Liver (tissue), 9 donors: ENCODE data around the gene CENPT. TPM values are rescaled to one million over a fixed set of nuclear protein-coding genes. Genes with fewer than 3 reads are reported as not detected.

Experiments used
- DNase-seq: peaks from one replicate; pipeline ENCODE4 v3.0.0-alpha.2; 2017; ENCODE audit warnings: low spot score
- H3K27ac ChIP-seq, 2 donors: one replicate each; pipeline ENCODE4 v1.7.0; 2013; ENCODE audit warnings: inconsistent platforms in 2 of 2, low read length in 2 of 2, control low read depth in 1 of 2, low read depth in 1 of 2, mild to moderate bottlenecking in 1 of 2
- H3K27me3 ChIP-seq, 4 donors: one replicate each; pipeline versions ENCODE4 v1.6.1 to v1.7.0; 2013; ENCODE audit warnings: low read length in 3 of 4, inconsistent platforms in 1 of 4, mild to moderate bottlenecking in 1 of 4, moderate library complexity in 1 of 4; ENCODE audit not compliant: control insufficient read depth in 4 of 4, insufficient read depth in 4 of 4
- H3K36me3 ChIP-seq, 4 donors: one replicate each; pipeline versions ENCODE4 v1.6.1 to v1.7.0; 2013; ENCODE audit warnings: low read length in 3 of 4, mild to moderate bottlenecking in 3 of 4, low read depth in 1 of 4, moderate library complexity in 1 of 4; ENCODE audit not compliant: control insufficient read depth in 4 of 4, insufficient read depth in 3 of 4
- H3K4me1 ChIP-seq, 4 donors: one replicate each; pipeline versions ENCODE4 v1.6.1 to v1.7.0; 2013; ENCODE audit warnings: low read length in 3 of 4, mild to moderate bottlenecking in 3 of 4, moderate library complexity in 1 of 4; ENCODE audit not compliant: control insufficient read depth in 4 of 4, insufficient read depth in 4 of 4
- H3K4me3 ChIP-seq, 3 donors: one replicate each; pipeline versions ENCODE4 v1.6.1 to v1.7.0; 2013; ENCODE audit warnings: low read length in 3 of 3, control low read depth in 1 of 3, low read depth in 1 of 3, mild to moderate bottlenecking in 1 of 3
- H3K9ac ChIP-seq, 2 donors: one replicate each; pipeline ENCODE4 v1.7.0; 2013; ENCODE audit warnings: low read length in 2 of 2, mild to moderate bottlenecking in 2 of 2, moderate library complexity in 2 of 2, control low read depth in 1 of 2, low read depth in 1 of 2
- H3K9me3 ChIP-seq, 4 donors: one replicate each; pipeline versions ENCODE4 v1.6.1 to v1.7.0; 2013; ENCODE audit warnings: low read length in 3 of 4; ENCODE audit not compliant: control insufficient read depth in 4 of 4
- ATF3 ChIP-seq: IDR thresholded peaks from 2 replicates; pipeline ENCODE4 v1.6.1; 2016; ENCODE audit warnings: antibody characterized with exemption
- CTCF ChIP-seq: fragments of 150-350 bp; IDR thresholded peaks from 2 replicates; pipeline ENCODE4 v1.5.1; 2017; ENCODE audit warnings: improper control_type of control experiment, low read depth, low read length; ENCODE audit not compliant: missing input control
- EGR1 ChIP-seq, 2 donors: IDR thresholded peaks; 2 replicates each; pipeline ENCODE4 v1.6.1; 2016 to 2018; ENCODE audit warnings: antibody characterized with exemption in 2 of 2, low read depth in 2 of 2
- FOXA2 ChIP-seq: IDR thresholded peaks from 2 replicates; pipeline ENCODE4 v1.6.1; 2016; ENCODE audit warnings: antibody characterized with exemption
- GABPA ChIP-seq, 2 donors: IDR thresholded peaks in 1 of 2; conservative IDR thresholded peaks in 1 of 2; 2 replicates each; pipeline ENCODE4 v1.6.1; 2016; ENCODE audit warnings: antibody characterized with exemption in 2 of 2, mild to moderate bottlenecking in 1 of 2, moderate library complexity in 1 of 2
- HNF4A ChIP-seq, 2 donors: conservative IDR thresholded peaks; 2 replicates each; pipeline ENCODE4 v1.6.1; 2016; ENCODE audit warnings: antibody characterized with exemption in 2 of 2, mild to moderate bottlenecking in 2 of 2
- JUND ChIP-seq, 2 donors: IDR thresholded peaks; 2 replicates each; pipeline ENCODE4 v1.6.1; 2016; ENCODE audit warnings: antibody characterized with exemption in 2 of 2
- MAX ChIP-seq: IDR thresholded peaks from 2 replicates; pipeline ENCODE4 v1.6.1; 2016; ENCODE audit warnings: antibody characterized with exemption
- NR2F2 ChIP-seq: IDR thresholded peaks from 2 replicates; pipeline ENCODE4 v1.6.1; 2016; ENCODE audit warnings: antibody characterized with exemption
- REST ChIP-seq: IDR thresholded peaks from 2 replicates; pipeline ENCODE4 v1.6.1; 2016; ENCODE audit warnings: antibody characterized with exemption, mild to moderate bottlenecking
- RXRA ChIP-seq, 2 donors: IDR thresholded peaks; 2 replicates each; pipeline ENCODE4 v1.6.1; 2017 to 2018; ENCODE audit warnings: antibody characterized with exemption in 2 of 2, mild to moderate bottlenecking in 1 of 2
- SP1 ChIP-seq: IDR thresholded peaks from 2 replicates; pipeline ENCODE4 v1.6.1; 2018; ENCODE audit warnings: antibody characterized with exemption, mild to moderate bottlenecking
- TAF1 ChIP-seq: conservative IDR thresholded peaks from 2 replicates; pipeline ENCODE4 v1.6.1; 2016; ENCODE audit warnings: antibody characterized with exemption, mild to moderate bottlenecking
- YY1 ChIP-seq: IDR thresholded peaks from 2 replicates; pipeline ENCODE4 v1.6.1; 2016; ENCODE audit warnings: antibody characterized with exemption, mild to moderate bottlenecking
- ZBTB33 ChIP-seq: IDR thresholded peaks from 2 replicates; pipeline ENCODE4 v1.6.1; 2016; ENCODE audit warnings: antibody characterized with exemption
- WGBS: extraction: QIAGEN DNeasy Blood & Tissue Kit; methylation state at CpG from one replicate; pipeline ENCODE4 v1.1.7; 2013; 5-methylcytosine and 5-hydroxymethylcytosine counted together
- polyA plus RNA-seq, 2 donors: library from polyadenylated mRNA; stranded (reverse) in 1 of 2; unstranded in 1 of 2; fragments of 200-250 nt in 1 of 2; fragments of >200 nt in 1 of 2; fragmentation: Nextera tagmentation in 1 of 2; extraction: Ambion mirVana in 1 of 2; gene quantifications; one replicate each; pipeline versions ENCODE4 v1.2.1 to v1.2.3, GENCODE V29; 2013 to 2015
- total RNA-seq, 2 donors: library from RNA; depleted of rRNA; stranded (reverse); fragments of >200 nt; gene quantifications; one replicate each; pipeline ENCODE4 v1.2.3, GENCODE V29; 2014
- donor health status: healthy.
- donor health status: healthy.
- donor health status: healthy.
- donor health status: healthy.
- donor health status: healthy.

Gene CENPT
- total and polyA plus RNA-seq, 4 donors: 11.4 to 26.9 (median 19.3) TPM

- no peak for TF ChIP-seq RXRA (IDR thresholded peaks at IDR 0.05)
- no peak for TF ChIP-seq ZBTB33
- Histone ChIP-seq H3K27ac (peak overlapping the region; percentile 73 to 88), H3K36me3 (peaks cover 0 to 15% (median 7%) of the 10 kb centered on the region in 4 donors), H3K9ac (peak overlapping the region; percentile 71 to 89), H3K4me3 (peak overlapping the region; percentile 83 to 97 (median 85)), H3K9me3 (no peaks in the 10 kb centered on the region), H3K4me1 (peaks cover 7 to 41% (median 35%) of the 10 kb centered on the region in 4 donors), H3K27me3 (no peaks in the 10 kb centered on the region)
- peak; percentile 43 for DNase-seq
- under 1% methylated on average over 26 of the region's 26 CpGs for WGBS
Measured at GRCh38 chr16:67805718-67806427, 41.6 kb downstream of the CENPT start.

- no peaks in the 10 kb centered on the region for H3K9me3 ChIP-seq
- H3K4me1 ChIP-seq: peaks cover 7 to 47% (median 35%) of the 10 kb centered on the region in 4 donors
- TF ChIP-seq SP1: no peak
- TF ChIP-seq CTCF: no peak
- TF ChIP-seq REST: no peak
- TF ChIP-seq EGR1 (IDR thresholded peaks at IDR 0.05; ENCODE audit: low read depth in 2 of 2): no peak
- TF ChIP-seq GABPA (IDR thresholded peaks at IDR 0.05 in 1 of 2, conservative IDR thresholded peaks at IDR 0.05 in 1 of 2): no peak
- TF ChIP-seq NR2F2: no peak
- TF ChIP-seq ATF3: no peak
- TF ChIP-seq MAX: peak; percentile 21
- TF ChIP-seq HNF4A (conservative IDR thresholded peaks at IDR 0.05): peak in 1 of 2 donors; percentile 33
- peak; percentile 60 for TF ChIP-seq YY1
- peak; percentile 28 for TF ChIP-seq FOXA2
- TF ChIP-seq JUND (IDR thresholded peaks at IDR 0.05): peak in 1 of 2 donors; percentile 18
- peak; percentile 13 for TF ChIP-seq ZBTB33
- no peak for TF ChIP-seq TAF1
- peak in 1 of 2 donors; percentile 33 for TF ChIP-seq RXRA (IDR thresholded peaks at IDR 0.05)
- no peaks in the 10 kb centered on the region for H3K27me3 ChIP-seq
- WGBS: 40% methylated on average over 4 of the region's 4 CpGs
- peaks cover 0 to 17% (median 9%) of the 10 kb centered on the region in 4 donors for H3K36me3 ChIP-seq
- H3K9ac ChIP-seq: peak overlapping the region; percentile 71 to 89
- peak overlapping the region; percentile 73 to 88 for H3K27ac ChIP-seq
- DNase-seq: no peak
- peak overlapping the region; percentile 83 to 97 (median 85) for H3K4me3 ChIP-seq
Measured at GRCh38 chr16:67804853-67805542, 42.5 kb downstream of the CENPT start.
